Urothelium cell line (cell line): ENCODE measurements around the gene BCAS3.
"Not testable (repeated sequence)": the region's sequence is repeated elsewhere in the genome, so short reads cannot be mapped to it uniquely, and the experiment has no call there.

Experiments used
- DNase-seq: peaks from one replicate; pipeline ENCODE4 v3.0.0; 2011; ENCODE audit warnings: low spot score, mixed read lengths
- FAIRE-seq: peaks from 2 replicates; lab custom pipeline; 2011; peaks lifted over from hg19 to GRCh38; lab: Jason Lieb, UNC

BCAS3 gene

DNA sequence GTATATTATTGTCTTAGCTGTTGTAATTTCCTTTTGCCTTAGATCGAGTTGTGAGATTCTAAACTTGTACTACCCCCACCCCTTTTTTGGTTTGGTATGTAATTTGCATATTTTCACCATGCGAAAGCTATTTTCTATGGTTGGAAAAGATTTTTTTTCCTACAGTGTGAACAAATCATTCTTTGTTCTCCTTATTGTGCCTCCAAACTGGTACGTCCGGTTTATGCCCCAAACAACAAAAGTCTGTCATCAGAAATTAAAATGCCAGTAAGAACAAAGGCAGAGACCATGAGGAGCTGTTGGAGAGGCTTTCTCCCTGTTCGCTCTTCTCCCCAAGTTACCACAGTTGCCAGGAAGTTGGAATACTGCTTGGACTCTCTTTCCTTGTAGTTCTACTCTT, 66.1 kb downstream of the BCAS3 start:
- DNase-seq (peak; percentile 56), FAIRE-seq (no peak)

DNA sequence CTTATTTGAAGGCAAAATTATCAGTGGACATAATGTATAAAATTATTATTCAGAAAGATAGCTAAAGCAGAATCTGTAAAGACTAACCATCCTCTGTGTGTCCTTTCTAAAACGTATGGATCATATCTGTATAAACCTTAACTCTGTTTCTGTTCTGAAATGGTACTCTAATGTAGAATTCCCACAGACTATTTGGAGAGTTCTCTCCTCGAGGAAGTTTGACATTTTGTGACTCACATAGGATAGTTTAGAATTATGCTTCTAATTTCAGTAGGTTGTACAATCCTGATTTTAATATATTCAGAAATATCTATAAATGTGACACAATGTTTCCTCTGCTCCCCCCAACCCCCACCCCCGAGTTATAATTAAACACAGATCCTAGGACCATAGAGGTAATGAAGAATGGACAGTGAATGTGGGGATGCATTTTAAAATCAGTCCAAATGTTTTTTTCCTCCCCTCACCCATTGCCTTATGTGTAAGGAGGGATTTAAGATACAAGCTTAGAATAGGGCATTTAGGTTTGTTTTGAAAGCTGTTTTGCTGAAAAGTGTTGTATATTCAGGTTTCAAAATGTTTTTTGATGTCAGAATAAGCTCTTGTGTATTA, 66.8 kb downstream of the BCAS3 start:
- no peak for DNase-seq
- no peak for FAIRE-seq

DNA sequence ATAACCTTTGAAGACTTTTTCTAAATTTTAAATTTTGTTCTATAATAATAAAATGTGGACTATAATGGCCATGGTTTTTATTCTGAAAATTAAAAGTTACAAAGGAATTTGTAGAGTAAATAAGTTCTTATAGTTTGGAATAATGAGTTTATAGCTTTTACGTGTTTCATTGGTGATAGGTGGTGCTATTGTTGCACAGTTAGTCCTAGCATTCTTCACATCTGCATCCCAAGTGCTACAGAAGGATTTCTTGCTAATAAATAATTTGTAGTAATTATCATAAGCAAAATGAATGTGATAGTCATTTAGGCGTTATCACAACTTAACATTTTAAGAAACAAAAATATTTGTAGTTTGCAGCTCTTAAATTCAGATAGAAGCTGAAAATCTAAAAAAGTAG, 67.9 kb downstream of the BCAS3 start:
- FAIRE-seq: no peak

DNA sequence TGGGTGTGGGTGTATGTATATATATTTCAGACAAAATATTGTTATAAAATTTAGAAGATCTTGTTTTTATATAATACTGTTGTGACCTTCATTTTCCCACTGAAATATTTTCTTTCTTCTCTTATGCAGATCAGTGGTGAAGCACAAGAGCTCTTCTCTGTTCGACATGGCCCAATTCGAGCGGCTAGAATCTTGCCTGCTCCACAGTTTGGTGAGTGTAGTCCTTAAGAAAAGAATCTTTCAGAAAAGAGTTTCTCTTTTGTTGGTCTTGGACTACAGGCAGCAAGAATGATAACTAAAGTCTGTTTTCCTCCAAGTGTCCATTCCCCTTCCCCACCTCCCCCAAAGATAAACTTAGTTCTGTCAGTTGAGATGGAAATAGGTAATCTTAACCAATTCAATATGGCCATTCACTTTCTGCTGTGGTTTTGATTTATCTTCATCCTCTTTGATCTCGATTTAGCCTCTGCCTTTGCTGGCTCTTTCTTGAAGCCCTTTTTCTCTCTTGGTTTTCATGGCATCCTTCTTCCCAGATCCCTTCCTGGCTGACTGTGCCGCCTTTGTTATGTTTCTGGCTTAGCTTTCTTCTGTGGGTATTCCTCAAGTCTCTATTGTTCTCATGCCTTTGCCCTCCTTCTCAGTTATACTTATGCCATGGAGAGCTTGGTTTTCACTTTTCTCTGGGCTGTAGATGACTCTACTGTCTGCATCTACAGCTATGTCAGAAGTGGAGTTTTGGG, 69.6 kb downstream of the BCAS3 start:
- FAIRE-seq: peak; percentile 17
- no peak for DNase-seq

More for the DNA sequence above, 67.9 kb downstream of the BCAS3 start:
- no peak for DNase-seq

DNA sequence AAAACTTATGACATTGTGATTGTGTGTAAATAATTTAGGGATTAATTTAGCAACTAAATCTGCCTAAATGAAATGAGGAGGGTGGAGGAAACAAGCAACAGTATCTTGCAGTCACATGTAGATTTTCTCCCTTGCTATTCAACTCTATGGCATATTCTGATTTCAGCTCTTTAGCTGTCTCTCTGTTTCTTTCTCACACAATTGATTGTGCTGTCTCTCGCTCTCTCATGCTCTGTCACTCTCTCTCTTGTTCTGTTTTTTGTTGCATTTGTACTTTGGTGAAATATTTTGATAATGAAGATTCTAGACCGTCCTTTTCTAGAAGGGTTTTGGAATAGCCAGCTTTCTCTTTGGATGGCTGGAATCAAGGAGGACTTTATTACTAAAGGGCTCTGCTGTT, 70.6 kb downstream of the BCAS3 start:
- no peak for DNase-seq
- FAIRE-seq: no peak

DNA sequence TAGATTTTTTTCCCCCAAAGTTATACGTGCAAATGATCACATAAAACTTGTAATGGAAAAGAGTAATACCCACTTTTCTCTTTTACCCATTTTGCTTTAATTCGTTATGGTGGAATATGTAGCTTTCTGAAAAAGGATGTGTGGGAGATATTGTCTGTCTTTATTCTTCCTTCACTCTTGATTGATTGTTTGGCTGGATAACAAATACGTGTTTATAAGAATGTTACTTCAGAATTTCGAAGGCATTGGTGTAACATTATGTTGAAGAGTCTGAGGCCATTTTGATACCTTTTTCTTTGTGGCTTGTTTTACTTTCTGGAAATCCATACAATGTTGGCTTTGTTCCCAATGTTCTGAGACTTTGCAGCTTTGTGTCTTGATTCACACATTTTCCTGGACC, 71.4 kb downstream of the BCAS3 start:
- no peak for DNase-seq
- FAIRE-seq: no peak

DNA sequence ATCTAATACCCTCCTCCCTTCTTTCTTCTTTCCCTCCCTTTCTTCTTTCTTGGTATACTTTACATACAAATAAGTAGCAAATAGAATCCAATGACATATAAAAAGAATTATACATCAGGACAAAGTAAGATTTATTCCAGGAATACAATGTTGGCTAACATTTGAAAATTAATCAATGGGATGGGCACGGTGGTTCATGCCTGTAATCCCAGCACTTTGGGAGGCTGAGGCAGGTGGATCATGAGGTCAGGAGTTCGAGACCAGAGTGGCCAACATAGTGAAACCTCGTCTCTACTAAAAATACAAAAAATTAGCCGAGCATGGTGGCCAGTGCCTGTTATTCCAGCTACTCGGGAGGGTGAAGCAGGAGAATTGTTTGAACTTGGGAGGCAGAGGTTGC, 72.1 kb downstream of the BCAS3 start:
- no peak for FAIRE-seq
- DNase-seq: no peak

DNA sequence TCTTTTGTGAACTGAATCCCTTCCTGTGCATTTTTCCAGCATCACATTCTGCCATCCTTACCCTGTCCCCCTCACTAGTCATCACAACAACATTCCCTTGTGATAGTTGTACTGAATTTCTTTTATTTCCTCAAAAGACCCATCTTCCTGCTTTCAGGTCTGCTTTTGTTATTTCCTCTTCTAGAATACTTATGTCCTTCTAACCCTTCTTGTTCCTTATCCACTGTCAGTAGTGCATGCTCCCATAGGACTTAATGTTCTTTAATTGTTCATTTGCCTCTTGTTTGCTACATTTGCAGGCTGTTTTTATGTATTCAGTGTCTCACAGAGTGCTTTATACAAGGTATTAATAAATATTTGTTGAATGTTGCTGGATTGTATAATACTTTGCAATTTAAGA, 73.0 kb downstream of the BCAS3 start:
- DNase-seq (no peak), FAIRE-seq (peak; percentile 32)

DNA sequence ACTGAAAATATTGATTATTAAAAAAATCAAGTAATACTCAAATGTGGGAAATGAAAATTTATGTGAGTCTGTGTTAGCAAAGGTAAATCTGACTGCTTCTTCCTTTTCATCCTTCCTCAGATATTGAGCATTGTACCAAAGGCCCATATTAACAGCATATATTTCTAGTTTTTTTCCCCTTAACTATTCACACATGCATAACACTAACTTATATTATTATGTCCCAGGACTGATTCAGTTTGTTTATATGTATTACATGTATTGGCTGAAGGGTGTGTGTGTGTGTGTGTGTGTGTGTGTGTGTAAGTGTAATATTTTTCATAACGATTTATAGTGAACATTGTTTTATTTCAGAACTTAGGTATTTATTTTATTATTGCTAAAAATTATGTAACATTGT, 74.2 kb downstream of the BCAS3 start:
- no peak for DNase-seq
- no peak for FAIRE-seq

DNA sequence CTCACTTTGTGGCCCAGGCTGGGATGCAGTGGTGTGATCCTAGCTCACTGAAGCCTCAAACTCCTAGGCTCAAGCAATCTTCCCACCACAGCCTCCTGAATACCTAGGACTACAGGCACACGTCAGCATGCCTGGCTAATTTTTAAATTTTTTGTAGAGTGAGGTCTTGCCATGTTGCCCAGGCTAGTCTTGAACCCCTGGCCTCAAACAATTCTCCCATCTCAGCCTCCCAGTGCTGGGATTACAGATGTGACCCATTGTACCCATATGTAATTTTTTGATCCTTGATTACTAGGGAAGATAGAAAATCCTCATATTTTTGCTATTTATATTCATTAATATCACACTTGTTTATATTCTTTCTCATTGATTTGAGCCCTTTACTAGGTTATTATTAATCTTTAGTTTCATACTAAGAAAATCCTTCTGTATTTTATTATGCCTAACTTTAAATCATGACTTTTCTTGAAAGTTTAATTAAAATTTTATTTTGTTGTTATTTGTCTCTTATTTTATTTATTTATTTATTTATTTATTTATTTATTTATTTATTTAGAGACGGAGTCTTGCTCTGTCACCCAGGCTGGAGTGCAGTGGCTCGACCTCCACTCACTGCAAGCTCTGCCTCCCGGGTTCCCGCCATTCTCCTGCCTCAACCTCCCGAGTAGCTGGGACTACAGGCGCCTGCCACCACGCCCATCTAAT, 75.4 kb downstream of the BCAS3 start:
- FAIRE-seq (no peak), DNase-seq (no peak)

DNA sequence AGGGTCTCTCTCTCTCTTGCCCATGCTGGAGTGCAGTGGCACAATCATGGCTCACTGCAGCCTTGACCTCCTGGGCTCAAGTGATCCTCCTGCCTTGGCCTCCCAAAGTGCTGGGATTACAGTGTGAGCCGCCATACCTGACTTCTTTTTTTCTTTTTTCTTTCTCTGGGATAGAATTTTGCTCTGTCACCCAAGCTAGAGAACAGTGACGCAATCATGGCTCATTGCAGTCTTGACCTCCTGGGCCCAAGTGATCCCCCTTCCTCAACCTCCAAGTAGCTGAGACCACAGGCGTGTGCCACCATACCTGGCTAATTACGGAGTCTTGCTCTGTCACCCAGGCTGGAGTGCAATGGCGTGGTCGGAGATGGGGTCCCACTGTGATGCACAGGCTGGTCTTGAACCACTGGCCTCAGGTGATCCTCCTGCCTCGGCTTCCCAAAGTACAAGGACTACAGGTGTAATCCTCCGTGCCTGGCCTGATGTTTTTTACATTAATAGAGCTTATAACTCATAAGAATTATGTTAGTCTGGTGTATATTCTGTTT, 76.5 kb downstream of the BCAS3 start:
- peak; percentile 95 for FAIRE-seq
- DNase-seq: no peak

DNA sequence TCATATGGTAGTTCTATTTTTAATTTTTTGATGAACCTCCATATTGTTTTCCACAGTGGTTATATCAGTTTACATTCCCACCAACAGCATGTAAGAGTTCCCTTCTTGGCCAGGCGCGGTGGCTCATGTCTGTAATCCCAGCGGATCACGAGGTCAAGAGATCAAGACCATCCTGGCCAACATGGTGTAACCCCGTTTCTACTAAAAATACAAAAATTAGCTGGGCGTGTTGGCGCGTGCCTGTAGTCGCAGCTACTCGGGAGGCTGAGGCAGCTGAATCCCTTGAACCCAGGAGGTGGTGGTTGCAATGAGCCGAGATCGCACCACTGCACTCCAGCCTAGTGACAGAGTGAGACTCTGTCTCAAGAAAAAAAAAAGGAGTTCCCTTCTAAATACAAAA, 79.1 kb downstream of the BCAS3 start:
- FAIRE-seq, DNase-seq: not testable (repeated sequence)

DNA sequence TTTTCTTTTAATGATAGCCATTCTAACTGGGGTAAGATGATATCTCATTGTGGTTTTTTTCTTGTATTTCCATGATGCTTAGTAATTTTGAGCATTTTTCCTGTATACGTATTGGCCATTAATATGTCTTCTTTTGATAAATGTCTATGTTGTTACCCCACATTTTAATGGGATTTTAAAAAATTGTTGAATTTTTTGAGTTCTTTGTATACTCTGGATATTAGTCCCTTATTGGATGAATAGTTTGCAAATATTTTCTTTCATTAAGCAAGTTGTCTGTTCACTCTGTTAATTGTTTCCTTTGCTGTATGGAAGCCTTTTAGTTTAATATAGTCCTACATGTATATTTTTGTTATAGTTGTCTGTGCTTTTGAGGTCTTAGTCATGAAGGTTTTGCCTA, 79.8 kb downstream of the BCAS3 start:
- FAIRE-seq (peak; percentile 48), DNase-seq (no peak)

DNA sequence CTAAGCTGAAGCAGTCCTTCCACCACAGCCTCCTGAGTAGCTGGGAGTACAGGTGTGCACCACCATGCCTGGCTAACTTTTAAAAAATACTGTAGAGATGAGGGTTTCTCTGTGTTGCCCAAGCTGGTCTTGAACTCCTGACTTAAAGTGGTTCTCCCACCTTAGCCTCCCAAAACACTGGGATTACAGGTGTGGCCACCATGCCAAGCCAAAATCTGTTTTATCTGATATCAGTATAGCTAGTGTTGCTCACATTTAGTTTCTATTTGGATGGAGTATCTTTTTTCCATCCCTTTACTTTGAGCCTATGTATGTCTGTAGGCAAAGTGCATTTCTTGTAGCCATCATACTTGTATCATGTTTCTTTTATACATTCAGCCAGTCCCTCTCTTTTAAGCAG, 82.1 kb downstream of the BCAS3 start:
- FAIRE-seq: peak; percentile 79
- DNase-seq: no peak

DNA sequence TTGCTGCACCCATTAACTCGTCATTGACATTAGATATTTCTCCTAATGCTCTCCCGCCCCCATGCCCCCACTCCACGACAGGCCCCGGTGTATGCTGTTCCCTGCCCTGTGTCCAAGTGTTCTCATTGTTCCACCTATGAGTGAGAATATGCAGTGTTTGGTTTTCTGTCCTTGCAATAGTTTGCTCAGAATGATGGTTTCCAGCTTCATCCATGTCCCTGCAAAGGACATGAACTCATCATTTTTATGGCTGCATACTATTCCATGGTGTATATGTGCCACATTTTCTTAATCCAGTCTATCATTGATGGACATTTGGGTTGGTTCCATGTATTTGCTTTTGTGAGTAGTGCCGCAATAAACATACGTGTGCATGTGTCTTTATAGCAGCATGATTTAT, 83.7 kb downstream of the BCAS3 start:
- peak; percentile 88 for FAIRE-seq
- DNase-seq: not testable (repeated sequence)

DNA sequence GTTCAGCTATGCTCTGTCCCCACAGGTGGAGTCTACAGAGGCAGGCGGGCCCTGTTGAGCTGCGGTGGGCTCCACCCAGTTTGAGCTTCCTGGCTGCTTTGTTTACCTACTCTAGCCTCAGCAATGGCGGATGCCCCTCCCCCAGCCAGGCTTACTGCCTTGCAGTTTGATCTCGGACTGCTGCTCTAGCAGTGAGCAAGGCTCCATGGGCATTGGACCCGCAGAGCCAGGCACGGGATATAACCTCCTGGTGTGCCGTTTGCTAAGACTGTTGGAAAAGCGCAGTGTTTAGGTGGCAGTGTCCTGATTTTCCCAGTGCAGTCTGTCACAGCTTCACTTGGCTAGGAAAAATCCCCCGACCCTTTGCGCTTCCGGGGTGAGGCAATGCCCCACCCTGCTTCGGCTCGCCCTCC, 89.1 kb downstream of the BCAS3 start:
- peak; percentile 65 for FAIRE-seq

DNA sequence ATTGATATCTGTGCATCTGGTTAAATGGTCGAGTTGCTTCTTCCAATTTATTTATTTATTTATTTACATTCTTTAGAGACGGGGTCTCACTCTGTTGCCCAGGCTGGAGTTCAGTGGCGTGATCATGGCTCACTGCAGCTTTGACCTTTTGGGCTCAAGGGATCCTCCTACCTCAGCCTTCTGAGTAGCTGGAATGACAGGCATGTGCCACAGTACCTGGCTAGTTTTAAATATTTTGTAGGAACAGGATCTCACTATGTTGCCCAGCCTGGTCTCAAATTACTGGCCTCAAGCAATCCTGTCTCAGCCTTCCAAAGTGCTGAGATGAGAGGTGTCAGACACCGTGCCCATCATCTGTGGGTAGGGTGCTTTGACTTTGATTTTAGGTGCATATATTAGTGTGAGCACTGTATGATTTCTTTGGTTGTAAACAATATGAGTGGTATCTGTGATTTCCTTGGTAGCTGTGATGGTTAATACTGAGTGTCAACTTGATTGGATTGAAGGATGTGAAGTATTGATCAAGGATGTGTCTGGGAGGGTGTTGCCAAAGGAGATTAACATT, 90.2 kb downstream of the BCAS3 start:
- DNase-seq (no peak), FAIRE-seq (peak; percentile 90)

More for the DNA sequence above, 89.1 kb downstream of the BCAS3 start:
- DNase-seq: no peak

DNA sequence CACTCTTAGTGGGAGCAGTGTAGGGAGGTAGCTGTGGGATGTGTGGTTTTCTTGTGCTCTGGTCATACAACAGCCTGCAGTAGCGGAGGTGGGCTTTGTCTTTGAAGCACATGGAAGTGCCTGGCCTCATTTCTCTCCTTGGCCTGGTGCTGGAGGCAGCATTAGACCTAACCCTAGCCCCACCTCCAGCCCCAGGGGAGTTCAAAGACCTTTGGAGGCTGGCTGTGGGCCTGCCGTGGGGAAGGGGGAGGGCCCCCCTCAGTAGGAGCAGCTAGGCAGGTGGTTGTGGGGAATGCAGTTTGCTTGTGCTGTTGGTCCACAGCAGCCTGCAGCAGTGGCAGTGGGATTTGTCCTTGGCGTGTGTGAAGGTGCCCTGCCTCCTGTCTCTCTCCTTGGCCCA, 91.7 kb downstream of the BCAS3 start:
- FAIRE-seq (peak; percentile 17), DNase-seq (no peak)

DNA sequence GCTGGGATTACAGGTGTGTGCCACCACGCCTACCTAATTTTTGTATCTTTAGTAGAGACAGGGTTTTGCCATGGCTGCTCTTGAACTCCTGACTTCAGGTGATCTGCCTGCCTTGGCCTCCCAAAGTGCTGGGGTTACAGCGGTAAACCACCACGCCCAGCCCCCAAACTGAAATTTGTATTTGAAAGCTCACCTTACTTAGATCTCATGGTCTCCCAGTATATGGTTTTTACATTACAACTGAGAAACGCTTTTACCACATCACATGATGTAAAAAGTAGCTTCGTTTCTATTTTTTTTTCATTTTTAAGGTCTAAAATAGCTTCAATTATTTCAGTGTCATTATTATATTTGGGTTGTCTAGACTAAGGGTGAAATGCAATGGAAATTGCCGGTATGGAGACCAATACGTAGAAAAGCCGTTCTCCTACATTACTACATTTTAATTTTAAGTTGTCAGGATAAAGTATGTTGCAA, 93.3 kb downstream of the BCAS3 start:
- FAIRE-seq (no peak), DNase-seq (no peak)

DNA sequence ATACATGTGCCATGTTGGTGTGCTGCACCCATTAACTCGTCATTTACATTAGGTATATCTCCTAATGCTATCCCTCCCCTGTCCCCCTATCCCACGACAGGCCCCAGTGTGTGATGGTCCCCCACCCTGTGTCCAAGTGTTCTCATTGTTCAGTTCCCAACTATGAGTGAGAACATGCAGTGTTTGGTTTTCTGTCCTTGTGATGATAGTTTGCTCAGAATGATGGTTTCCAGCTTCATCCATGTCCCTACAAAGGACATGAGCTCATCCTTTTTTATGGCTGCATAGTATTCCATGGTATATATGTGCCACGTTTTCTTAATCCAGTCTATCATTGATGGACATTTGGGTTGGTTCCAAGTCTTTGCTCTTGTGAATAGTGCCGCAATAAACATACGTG, 94.0 kb downstream of the BCAS3 start:
- not testable (repeated sequence) for DNase-seq, FAIRE-seq

DNA sequence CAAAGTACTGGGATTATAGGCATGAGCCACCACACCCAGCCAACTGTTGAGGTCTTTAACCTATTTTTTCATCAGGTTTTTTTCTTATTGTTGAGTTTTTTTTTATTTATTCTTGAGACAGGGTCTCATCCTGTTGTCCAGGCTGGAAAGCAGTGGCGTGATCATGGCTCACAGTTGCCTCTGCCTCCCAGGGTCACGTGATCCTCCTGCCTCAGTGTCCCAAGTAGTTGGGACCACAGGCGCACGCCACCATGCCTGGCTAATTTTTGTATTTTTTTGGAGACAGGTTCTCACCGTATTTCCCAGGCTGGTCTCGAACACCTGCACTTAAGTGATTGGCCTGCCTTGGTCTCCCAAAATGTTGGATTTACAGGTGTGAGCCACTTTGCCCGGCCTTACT, 95.9 kb downstream of the BCAS3 start:
- FAIRE-seq (no peak), DNase-seq (no peak)
